IPS-20b (cell line): Measurements from ENCODE around the gene CTSL.
"Not testable (repeated sequence)": the region's sequence is repeated elsewhere in the genome, so short reads cannot be mapped to it uniquely, and the experiment has no call there.

ENCODE experiments used
- H3K27ac ChIP-seq: one replicate; pipeline ENCODE4 v1.5.1; 2013; ENCODE audit warnings: low read length
- H3K27me3 ChIP-seq: 2 replicates; pipeline ENCODE4 v1.6.1; 2013; ENCODE audit warnings: mild to moderate bottlenecking, low read length, inconsistent platforms; ENCODE audit not compliant: insufficient read depth
- H3K36me3 ChIP-seq: 2 replicates; pipeline ENCODE4 v1.6.1; 2013; ENCODE audit warnings: low read depth, mild to moderate bottlenecking, inconsistent platforms, low read length, moderate library complexity; ENCODE audit not compliant: insufficient read depth
- H3K4me1 ChIP-seq: 2 replicates; pipeline ENCODE4 v1.6.1; 2013; ENCODE audit warnings: mild to moderate bottlenecking, control low read depth, inconsistent platforms, low read length, moderate library complexity; ENCODE audit not compliant: insufficient read depth
- H3K4me3 ChIP-seq: 2 replicates; pipeline ENCODE4 v1.5.1; 2013; ENCODE audit warnings: mild to moderate bottlenecking, low read length, inconsistent platforms
- H3K9ac ChIP-seq: 2 replicates; pipeline ENCODE4 v1.6.1; 2013; ENCODE audit warnings: low read depth, mild to moderate bottlenecking, inconsistent platforms, low read length, moderate library complexity
- H3K9me3 ChIP-seq: 2 replicates; pipeline ENCODE4 v1.6.1; 2013; ENCODE audit warnings: mild to moderate bottlenecking, low read depth, low read length, inconsistent platforms; ENCODE audit not compliant: insufficient read depth

Gene CTSL

GRCh38 chr9:87748881-87749280 is 23.0 kb downstream of the CTSL start:
- peaks cover 6% of the 10 kb centered on the region for H3K9me3 ChIP-seq
- H3K4me3 ChIP-seq: no peak overlapping the region
- H3K9ac ChIP-seq: no peak overlapping the region
- no peaks in the 10 kb centered on the region for H3K27me3 ChIP-seq
- no peaks in the 10 kb centered on the region for H3K36me3 ChIP-seq
- H3K4me1 ChIP-seq: peaks cover 4% of the 10 kb centered on the region; the same call in 1 of the 2 replicates
- no peak overlapping the region for H3K27ac ChIP-seq

GRCh38 chr9:87749335-87750035 is 23.6 kb downstream of the CTSL start:
- Histone ChIP-seq H3K4me3 (no peak overlapping the region), H3K4me1 (peaks cover 4% of the 10 kb centered on the region; the same call in 1 of the 2 replicates), H3K9me3 (peaks cover 6% of the 10 kb centered on the region), H3K27me3 (no peaks in the 10 kb centered on the region), H3K27ac (no peak overlapping the region), H3K9ac (no peak overlapping the region), H3K36me3 (no peaks in the 10 kb centered on the region)

- Histone ChIP-seq H3K4me1 (peaks cover 4% of the 10 kb centered on the region; the same call in 1 of the 2 replicates), H3K9me3 (peaks cover 6% of the 10 kb centered on the region), H3K27ac (no peak overlapping the region), H3K36me3 (no peaks in the 10 kb centered on the region), H3K4me3 (no peak overlapping the region), H3K9ac (no peak overlapping the region), H3K27me3 (no peaks in the 10 kb centered on the region)
Measured at GRCh38 chr9:87750726-87751125, 24.8 kb downstream of the CTSL start.

GRCh38 chr9:87751423-87751822 is 25.5 kb downstream of the CTSL start:
- no peaks in the 10 kb centered on the region for H3K27me3 ChIP-seq
- peaks cover 4% of the 10 kb centered on the region; the same call in 1 of the 2 replicates for H3K4me1 ChIP-seq
- no peak overlapping the region for H3K27ac ChIP-seq
- no peaks in the 10 kb centered on the region for H3K36me3 ChIP-seq
- H3K9ac ChIP-seq: no peak overlapping the region
- H3K9me3 ChIP-seq: peaks cover 6% of the 10 kb centered on the region
- no peak overlapping the region for H3K4me3 ChIP-seq

- H3K4me3 ChIP-seq: no peak overlapping the region
- no peak overlapping the region for H3K9ac ChIP-seq
- H3K4me1 ChIP-seq: peaks cover 4% of the 10 kb centered on the region; the same call in 1 of the 2 replicates
- no peaks in the 10 kb centered on the region for H3K36me3 ChIP-seq
- H3K9me3 ChIP-seq: peaks cover 6% of the 10 kb centered on the region
- H3K27ac ChIP-seq: no peak overlapping the region
- H3K27me3 ChIP-seq: no peaks in the 10 kb centered on the region
Measured at GRCh38 chr9:87751868-87752267, 25.9 kb downstream of the CTSL start.

GRCh38 chr9:87753313-87753712 is 27.4 kb downstream of the CTSL start:
- Histone ChIP-seq H3K9ac (no peak overlapping the region), H3K4me3 (no peak overlapping the region), H3K27me3 (no peaks in the 10 kb centered on the region), H3K9me3 (peaks cover 6% of the 10 kb centered on the region), H3K27ac (no peak overlapping the region), H3K4me1 (no peaks in the 10 kb centered on the region), H3K36me3 (no peaks in the 10 kb centered on the region)

GRCh38 chr9:87758330-87758729 is 32.4 kb downstream of the CTSL start:
- not testable (repeated sequence) for H3K4me3 ChIP-seq

GRCh38 chr9:87759980-87760379 is 34.1 kb downstream of the CTSL start:
- H3K4me3 ChIP-seq, H3K27ac ChIP-seq, H3K9ac ChIP-seq, H3K9me3 ChIP-seq, H3K36me3 ChIP-seq, H3K27me3 ChIP-seq: not testable (repeated sequence)
- peaks cover 14% of the 10 kb centered on the region; the same call in 1 of the 2 replicates for H3K4me1 ChIP-seq

More at GRCh38 chr9:87758330-87758729, 32.4 kb downstream of the CTSL start:
- not testable (repeated sequence) for H3K27me3 ChIP-seq, H3K9ac ChIP-seq, H3K36me3 ChIP-seq, H3K27ac ChIP-seq, H3K4me1 ChIP-seq, H3K9me3 ChIP-seq

- Histone ChIP-seq H3K4me3 (no peak overlapping the region), H3K4me1 (peaks cover 18% of the 10 kb centered on the region), H3K27ac (no peak overlapping the region), H3K27me3 (no peaks in the 10 kb centered on the region), H3K36me3 (no peaks in the 10 kb centered on the region), H3K9ac (no peak overlapping the region), H3K9me3 (0 out of 2 replicates have a peak, but pooled peaks cover 5% of the 10 kb centered on the region)
Measured at GRCh38 chr9:87760529-87760928, 34.6 kb downstream of the CTSL start.

- H3K36me3 ChIP-seq: no peaks in the 10 kb centered on the region
Measured at GRCh38 chr9:87763286-87763685, 37.4 kb downstream of the CTSL start.

GRCh38 chr9:87765521-87765920 is 39.6 kb downstream of the CTSL start:
- H3K4me1 ChIP-seq: peaks cover 21% of the 10 kb centered on the region
- no peaks in the 10 kb centered on the region for H3K36me3 ChIP-seq
- no peak overlapping the region for H3K4me3 ChIP-seq
- H3K27ac ChIP-seq: no peak overlapping the region
- no peak overlapping the region for H3K9ac ChIP-seq
- 0 out of 2 replicates have a peak, but pooled peaks cover under 1% of the 10 kb centered on the region for H3K9me3 ChIP-seq
- H3K27me3 ChIP-seq: no peaks in the 10 kb centered on the region

More at GRCh38 chr9:87763286-87763685, 37.4 kb downstream of the CTSL start:
- H3K9me3 ChIP-seq: 0 out of 2 replicates have a peak, but pooled peaks cover 5% of the 10 kb centered on the region
- H3K4me1 ChIP-seq: peaks cover 18% of the 10 kb centered on the region
- H3K9ac ChIP-seq: no peak overlapping the region
- no peak overlapping the region for H3K4me3 ChIP-seq
- no peaks in the 10 kb centered on the region for H3K27me3 ChIP-seq
- H3K27ac ChIP-seq: no peak overlapping the region

- H3K9ac ChIP-seq: no peak overlapping the region
- H3K4me1 ChIP-seq: peaks cover 26% of the 10 kb centered on the region
- no peaks in the 10 kb centered on the region for H3K36me3 ChIP-seq
- no peak overlapping the region for H3K27ac ChIP-seq
- H3K4me3 ChIP-seq: no peak overlapping the region
- no peaks in the 10 kb centered on the region for H3K27me3 ChIP-seq
- no peaks in the 10 kb centered on the region for H3K9me3 ChIP-seq
Measured at GRCh38 chr9:87766697-87767096, 40.8 kb downstream of the CTSL start.
